ENCODE data around the gene LPIN2. TPM values are rescaled to one million over a fixed set of nuclear protein-coding genes. Genes with fewer than 3 reads are reported as not detected.

The LPIN2 gene
- total RNA-seq, 2 donors from 2014 or later, result 75.8 to 84.8 TPM

DNA sequence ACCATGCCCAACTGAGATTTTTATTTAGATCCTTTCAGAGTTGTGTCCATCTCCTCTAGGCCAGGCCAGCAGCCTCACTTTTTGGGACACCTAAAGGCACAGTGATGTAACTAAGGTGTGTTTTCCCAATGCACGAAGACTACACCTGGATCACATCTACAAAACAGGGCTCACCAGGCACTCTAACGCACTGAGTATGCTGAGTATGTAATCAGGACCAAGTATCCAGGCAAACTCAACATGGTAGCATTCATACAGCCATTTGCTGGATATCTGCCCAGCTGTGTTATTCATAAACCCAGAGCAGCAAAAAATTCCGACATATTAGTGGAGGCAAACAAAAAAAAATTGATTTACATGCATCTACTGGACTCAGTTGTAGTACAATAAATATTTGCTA, 33.8 kb downstream of the LPIN2 start:
- Mint-ChIP-seq H3K4me3 (peak overlapping the region; percentile 93), H3K36me3 (ENCODE audit: low read depth) (peaks cover 4% of the 10 kb centered on the region)
- no peak for ATAC-seq

DNA sequence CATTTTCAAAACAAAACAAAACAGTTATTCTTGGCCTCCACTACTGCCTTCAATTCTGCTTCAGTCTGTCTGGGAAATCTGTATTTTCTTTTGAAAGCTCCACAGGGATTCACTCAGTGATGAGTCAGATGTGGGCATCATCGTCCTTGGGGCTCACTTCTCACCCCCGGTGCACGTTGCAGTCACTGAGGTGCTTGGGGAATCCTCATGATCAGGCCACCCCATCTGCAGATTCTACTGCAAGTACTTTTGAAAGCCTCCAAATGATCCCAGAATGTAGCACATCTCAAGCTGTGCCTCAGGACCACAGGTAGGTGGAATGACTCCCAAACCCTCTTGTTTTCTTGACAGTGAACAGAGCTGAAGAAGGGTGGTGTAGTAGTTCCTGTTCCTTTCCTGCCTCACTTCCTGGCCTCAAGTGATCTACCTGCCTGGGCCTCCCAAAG, 34.3 kb downstream of the LPIN2 start:
- H3K36me3 Mint-ChIP-seq (ENCODE audit: low read depth), result peaks cover 4% of the 10 kb centered on the region
- ATAC-seq, result peak; percentile 25
- peak in 1 of 3 donors; percentile 35 for DNase-seq
- H3K27ac Mint-ChIP-seq, result peak overlapping the region; percentile 99
- peaks cover 60% of the 10 kb centered on the region for H3K4me1 Mint-ChIP-seq
- no peaks in the 10 kb centered on the region for H3K9me3 ChIP-seq (ENCODE audit: control insufficient read depth, low read length, poor library complexity, severe bottlenecking)
- no peaks in the 10 kb centered on the region for H3K27me3 Mint-ChIP-seq
- H3K4me3 Mint-ChIP-seq, result peak overlapping the region; percentile 93

More for the DNA sequence above, 33.8 kb downstream of the LPIN2 start:
- no peaks in the 10 kb centered on the region for H3K27me3 Mint-ChIP-seq
- H3K9me3 ChIP-seq (ENCODE audit: control insufficient read depth, low read length, poor library complexity, severe bottlenecking), result no peaks in the 10 kb centered on the region
- peak overlapping the region; percentile 99 for H3K27ac Mint-ChIP-seq
- H3K4me1 Mint-ChIP-seq, result peaks cover 57% of the 10 kb centered on the region
- DNase-seq, result no peak

DNA sequence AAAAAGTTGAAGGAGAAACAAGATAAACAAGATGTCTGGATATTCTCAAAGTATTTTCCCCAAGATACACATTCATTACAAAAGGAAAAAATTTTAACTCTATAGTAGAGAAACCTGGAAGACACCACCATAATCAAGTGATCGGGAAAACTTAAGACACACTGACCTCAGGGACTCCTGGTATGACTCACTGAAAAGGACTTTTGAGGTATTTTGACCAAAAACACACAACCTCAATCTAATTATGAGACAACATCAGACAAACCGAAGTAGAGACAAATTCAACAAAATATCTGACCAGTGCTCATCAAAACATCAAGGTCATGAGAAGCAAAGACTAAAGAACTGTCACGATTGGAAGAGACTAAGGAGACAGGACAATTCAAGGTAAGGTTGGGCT, 34.7 kb downstream of the LPIN2 start:
- H3K36me3 Mint-ChIP-seq (ENCODE audit: low read depth), result peaks cover 4% of the 10 kb centered on the region
- peak overlapping the region; percentile 99 for H3K27ac Mint-ChIP-seq
- DNase-seq (no peak), ATAC-seq (no peak)
- peaks cover 62% of the 10 kb centered on the region for H3K4me1 Mint-ChIP-seq
- H3K27me3 Mint-ChIP-seq, result no peaks in the 10 kb centered on the region
- H3K9me3 ChIP-seq (ENCODE audit: control insufficient read depth, low read length, poor library complexity, severe bottlenecking), result no peaks in the 10 kb centered on the region
- peak overlapping the region; percentile 93 for H3K4me3 Mint-ChIP-seq

DNA sequence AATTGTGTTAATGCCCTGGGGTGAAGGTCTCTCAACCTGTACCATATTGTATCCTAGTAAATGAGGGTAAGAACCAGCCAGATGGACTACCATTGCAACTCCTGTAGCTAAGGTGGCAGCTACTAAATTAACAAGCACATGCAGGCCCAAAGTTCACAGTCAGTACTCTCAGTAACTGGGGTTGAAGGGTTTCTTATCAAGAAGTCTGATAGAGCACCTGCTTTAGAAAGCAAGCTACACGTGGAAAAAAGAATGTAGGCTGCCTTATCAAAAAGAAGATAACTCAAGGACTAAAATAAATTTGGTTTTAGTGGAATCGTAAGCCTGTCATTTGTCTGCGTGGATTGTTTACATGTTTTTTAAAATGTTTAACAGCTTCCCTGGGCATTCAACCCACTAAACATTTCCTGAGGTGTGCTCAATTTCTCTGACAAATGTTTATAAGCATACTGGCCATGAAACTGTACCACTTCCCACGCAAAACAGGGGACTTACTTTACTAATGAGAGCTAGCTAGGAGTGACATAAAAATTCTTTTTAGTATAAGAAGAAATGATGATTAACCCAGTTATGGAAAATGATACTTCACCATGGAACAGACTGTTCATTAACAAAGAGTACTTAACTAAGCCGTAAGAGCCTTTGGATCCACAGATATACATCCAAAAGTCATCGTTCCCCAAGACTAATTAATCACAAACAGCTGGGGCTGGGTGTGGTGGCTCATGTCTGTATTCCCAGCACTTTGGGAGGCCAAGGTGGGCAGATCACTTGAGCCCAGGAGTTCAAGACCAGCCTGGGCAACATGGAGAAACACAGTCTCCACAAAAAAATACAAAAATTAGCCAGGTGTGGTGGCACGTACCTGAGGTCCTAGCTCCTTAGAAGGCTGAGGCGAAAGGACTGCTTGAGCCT, 36.5 kb downstream of the LPIN2 start:
- peak overlapping the region; percentile 93 for H3K4me3 Mint-ChIP-seq
- ATAC-seq (no peak), DNase-seq (no peak)
- peaks cover 4% of the 10 kb centered on the region for H3K36me3 Mint-ChIP-seq (ENCODE audit: low read depth)
- H3K27me3 Mint-ChIP-seq, result no peaks in the 10 kb centered on the region
- peak overlapping the region; percentile 99 for H3K27ac Mint-ChIP-seq
- H3K9me3 ChIP-seq (ENCODE audit: control insufficient read depth, low read length, poor library complexity, severe bottlenecking), result no peaks in the 10 kb centered on the region
- H3K4me1 Mint-ChIP-seq, result peaks cover 66% of the 10 kb centered on the region

DNA sequence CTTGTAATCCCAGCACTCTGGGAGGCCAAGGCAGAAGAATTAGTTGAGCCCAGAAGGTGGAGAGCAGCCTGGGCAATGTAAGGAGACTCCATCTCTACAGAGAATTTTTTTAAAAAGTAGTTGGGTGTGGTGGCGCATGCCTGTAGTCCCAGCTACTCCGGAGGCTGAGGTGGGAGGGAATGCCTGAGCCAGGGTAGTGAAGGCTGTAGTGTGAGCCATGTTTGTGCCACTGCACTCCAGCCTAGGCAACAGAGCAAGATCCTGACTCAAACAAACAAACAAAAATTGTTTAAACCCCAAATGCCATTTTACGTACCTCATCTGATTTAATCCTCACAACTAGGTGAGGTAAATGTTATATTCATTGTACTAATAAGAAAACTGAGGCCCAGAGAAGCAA, 38.2 kb downstream of the LPIN2 start:
- no peak for ATAC-seq
- DNase-seq, result no peak
- Mint-ChIP-seq H3K4me3 (no peak overlapping the region), H3K4me1 (peaks cover 73% of the 10 kb centered on the region), H3K36me3 (ENCODE audit: low read depth) (peaks cover 10% of the 10 kb centered on the region), H3K27ac (peak overlapping the region; percentile 99), H3K27me3 (no peaks in the 10 kb centered on the region)
- no peaks in the 10 kb centered on the region for H3K9me3 ChIP-seq (ENCODE audit: control insufficient read depth, low read length, poor library complexity, severe bottlenecking)

DNA sequence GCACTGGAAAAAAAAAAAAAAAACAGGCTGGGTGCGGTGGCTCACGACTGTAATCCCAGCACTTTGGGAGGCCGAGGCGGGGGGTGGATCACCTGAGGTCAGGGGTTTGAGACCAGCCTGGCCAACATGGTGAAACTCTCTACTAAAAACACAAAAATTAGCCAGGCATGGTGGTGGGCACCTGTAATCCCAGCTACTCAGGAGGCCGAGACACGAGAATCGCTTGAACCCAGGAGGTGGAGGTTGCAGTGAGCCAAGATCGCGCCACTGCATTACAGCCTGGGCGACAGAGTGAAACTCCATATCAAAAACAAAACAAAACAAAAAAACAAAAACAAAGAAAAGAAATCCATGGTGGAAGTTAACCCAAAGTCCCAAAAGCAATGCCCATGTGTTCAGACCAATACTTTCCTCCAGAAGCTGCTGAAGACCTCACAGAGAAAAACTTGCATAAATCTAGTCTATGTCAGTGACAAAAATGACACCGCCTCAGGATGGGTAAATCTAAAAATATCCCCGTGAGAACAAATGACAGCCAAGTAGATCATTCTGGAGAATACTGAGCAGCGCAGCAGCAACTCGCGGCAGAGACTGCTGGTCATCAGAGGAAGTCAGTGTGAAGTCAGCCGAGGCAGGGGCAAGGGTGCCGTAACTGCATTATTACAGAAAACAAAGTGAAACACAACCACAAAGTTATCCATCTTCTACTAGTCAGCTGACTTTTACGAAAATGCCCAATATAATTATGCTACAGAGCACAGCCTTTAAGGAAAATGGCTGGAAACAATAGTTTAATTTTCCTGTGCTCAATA, 41.0 kb downstream of the LPIN2 start:
- H3K4me1 Mint-ChIP-seq, result peaks cover 74% of the 10 kb centered on the region
- peak overlapping the region; percentile 91 for H3K4me3 Mint-ChIP-seq
- H3K27ac Mint-ChIP-seq, result peak overlapping the region; percentile 99
- ATAC-seq (peak; percentile 70), DNase-seq (peak in 2 of 3 donors; percentile 46 to 47)
- peaks cover 7% of the 10 kb centered on the region for H3K36me3 Mint-ChIP-seq (ENCODE audit: low read depth)
- no peaks in the 10 kb centered on the region for H3K27me3 Mint-ChIP-seq
- H3K9me3 ChIP-seq (ENCODE audit: control insufficient read depth, low read length, poor library complexity, severe bottlenecking), result no peaks in the 10 kb centered on the region

DNA sequence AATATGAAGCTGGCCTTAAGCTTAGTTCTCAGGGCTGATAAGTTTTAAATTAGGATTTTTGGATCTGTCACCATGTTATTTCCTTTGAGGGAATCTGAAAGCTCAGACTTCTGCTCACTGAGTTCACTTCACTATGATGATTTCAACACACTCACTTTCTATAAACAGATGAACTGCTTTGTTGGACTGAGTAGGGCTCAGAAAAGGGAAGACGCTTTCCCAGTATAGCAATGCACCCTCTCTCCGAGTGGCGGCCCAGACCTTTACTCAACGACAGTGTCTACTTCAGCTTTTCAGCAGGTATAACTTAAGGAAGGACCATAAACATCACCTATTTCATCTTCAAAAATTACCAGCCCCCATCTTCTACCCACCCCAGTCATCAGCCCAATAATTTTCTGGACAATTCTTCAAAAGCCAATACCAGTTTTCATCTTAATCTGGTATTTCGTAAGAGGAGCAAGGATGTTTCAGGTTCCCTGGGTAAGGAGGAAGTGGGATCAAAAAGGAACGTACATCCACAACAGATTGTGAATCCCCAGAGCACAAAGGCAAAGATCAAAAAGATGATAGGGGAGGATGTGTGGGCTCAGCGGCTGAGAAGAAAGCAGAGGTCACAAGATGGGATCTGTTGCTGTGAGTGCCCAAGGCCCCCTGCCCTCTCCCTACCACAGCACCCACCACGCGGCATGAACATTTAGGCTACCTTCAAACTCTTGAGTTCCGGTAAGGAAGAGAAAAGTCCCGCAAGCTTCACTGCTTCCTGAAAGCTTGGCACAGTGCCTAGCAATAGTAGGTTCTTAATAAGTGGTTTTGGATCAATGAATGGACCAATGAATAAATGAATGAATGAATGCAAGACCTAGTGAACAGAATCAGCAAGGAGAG, 41.9 kb downstream of the LPIN2 start:
- no peaks in the 10 kb centered on the region for H3K9me3 ChIP-seq (ENCODE audit: control insufficient read depth, low read length, poor library complexity, severe bottlenecking)
- ATAC-seq (peak; percentile 63), DNase-seq (peak in 2 of 3 donors; percentile 36 to 52)
- peak overlapping the region; percentile 99 for H3K27ac Mint-ChIP-seq
- H3K4me3 Mint-ChIP-seq, result peak overlapping the region; percentile 91
- H3K36me3 Mint-ChIP-seq (ENCODE audit: low read depth), result peaks cover 7% of the 10 kb centered on the region
- no peaks in the 10 kb centered on the region for H3K27me3 Mint-ChIP-seq
- peaks cover 76% of the 10 kb centered on the region for H3K4me1 Mint-ChIP-seq

DNA sequence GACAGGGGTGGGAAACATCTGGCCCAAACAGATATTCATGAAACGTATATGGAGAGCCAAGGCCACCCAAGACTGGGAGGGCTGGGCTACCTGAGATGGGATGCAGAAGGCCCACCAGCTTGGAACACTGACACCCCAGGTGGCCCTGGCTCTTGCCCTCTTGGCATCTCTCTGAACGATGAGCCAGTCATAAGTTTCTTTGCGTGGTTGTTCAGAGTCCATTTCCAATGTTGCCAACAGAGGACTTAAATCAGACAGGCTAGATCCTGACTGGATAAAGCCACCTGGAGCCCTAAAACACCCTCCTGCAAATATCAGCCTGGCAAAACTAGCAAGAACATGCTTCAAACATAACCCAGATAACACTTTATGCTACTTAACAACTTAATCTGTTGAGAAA, 42.6 kb downstream of the LPIN2 start:
- H3K9me3 ChIP-seq (ENCODE audit: control insufficient read depth, low read length, poor library complexity, severe bottlenecking), result no peaks in the 10 kb centered on the region
- peaks cover 7% of the 10 kb centered on the region for H3K36me3 Mint-ChIP-seq (ENCODE audit: low read depth)
- peak overlapping the region; percentile 91 for H3K4me3 Mint-ChIP-seq
- peaks cover 75% of the 10 kb centered on the region for H3K4me1 Mint-ChIP-seq
- peak overlapping the region; percentile 99 for H3K27ac Mint-ChIP-seq
- H3K27me3 Mint-ChIP-seq, result no peaks in the 10 kb centered on the region
- DNase-seq (no peak), ATAC-seq (no peak)

DNA sequence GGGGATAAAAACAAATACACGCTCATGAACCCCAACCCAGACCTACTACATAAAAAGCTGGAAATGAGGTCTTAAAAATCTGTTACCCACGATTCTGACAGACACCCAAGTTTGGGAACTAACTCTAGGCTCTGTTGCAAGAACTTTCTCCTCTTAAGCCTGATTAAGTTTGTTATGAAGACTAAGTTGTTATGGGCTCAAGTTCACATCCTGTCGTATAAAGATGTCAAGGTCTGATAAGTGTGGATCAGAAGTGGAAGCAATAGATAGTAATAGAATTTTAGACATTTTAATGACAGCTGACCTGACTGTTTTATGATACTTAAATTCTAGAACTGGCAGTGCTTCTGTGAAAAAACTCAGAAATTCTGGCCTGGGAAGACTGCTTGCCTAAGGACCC, 43.2 kb downstream of the LPIN2 start:
- H3K27ac Mint-ChIP-seq, result peak overlapping the region; percentile 99
- H3K36me3 Mint-ChIP-seq (ENCODE audit: low read depth), result peaks cover 7% of the 10 kb centered on the region
- ATAC-seq (no peak), DNase-seq (no peak)
- no peaks in the 10 kb centered on the region for H3K27me3 Mint-ChIP-seq
- H3K4me3 Mint-ChIP-seq, result peak overlapping the region; percentile 91
- H3K9me3 ChIP-seq (ENCODE audit: control insufficient read depth, low read length, poor library complexity, severe bottlenecking), result no peaks in the 10 kb centered on the region
- peaks cover 75% of the 10 kb centered on the region for H3K4me1 Mint-ChIP-seq

DNA sequence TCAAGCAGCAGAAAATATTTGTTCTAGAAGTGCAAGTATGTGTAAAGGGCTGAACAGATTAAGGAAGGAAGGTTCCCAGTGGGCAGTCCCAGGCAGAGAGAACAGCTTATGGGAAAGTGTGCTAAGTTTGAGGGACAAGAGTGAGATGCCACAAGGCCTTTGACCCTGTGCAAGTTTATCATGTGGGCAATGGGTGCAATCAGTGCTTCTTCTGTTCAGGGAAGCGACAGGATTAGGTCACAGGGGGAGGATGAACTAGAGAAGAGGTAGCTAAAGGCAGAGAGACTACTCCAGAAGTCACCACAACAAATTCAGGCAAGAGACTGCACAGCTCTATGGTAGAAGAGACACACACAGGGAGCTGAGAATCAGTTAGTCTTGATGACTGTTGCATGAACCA, 44.3 kb downstream of the LPIN2 start:
- peak; percentile 3 for ATAC-seq
- Mint-ChIP-seq H3K4me3 (peak overlapping the region; percentile 71), H3K36me3 (ENCODE audit: low read depth) (peaks cover 7% of the 10 kb centered on the region), H3K27me3 (no peaks in the 10 kb centered on the region), H3K4me1 (peaks cover 72% of the 10 kb centered on the region), H3K27ac (peak overlapping the region; percentile 99)
- no peaks in the 10 kb centered on the region for H3K9me3 ChIP-seq (ENCODE audit: control insufficient read depth, low read length, poor library complexity, severe bottlenecking)
- no peak for DNase-seq

DNA sequence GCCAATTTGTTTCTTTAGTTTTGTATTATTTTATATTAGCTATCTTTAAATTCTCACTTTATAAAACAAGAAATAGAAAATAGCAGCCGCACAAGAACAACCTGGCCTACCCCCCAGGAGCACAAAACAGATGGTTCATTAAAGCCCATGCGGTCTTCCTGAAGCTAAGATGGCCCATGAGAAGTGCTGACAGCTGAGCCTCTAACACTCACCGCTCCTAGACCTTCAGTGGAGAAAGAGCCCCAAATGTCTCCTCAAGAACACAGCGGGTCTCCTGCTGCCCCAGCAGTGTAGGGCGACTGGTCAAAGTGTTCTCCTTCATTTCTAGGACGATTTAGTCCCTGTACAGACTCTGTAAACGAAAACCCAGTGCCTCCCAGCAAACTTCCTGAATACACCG, 45.1 kb downstream of the LPIN2 start:
- DNase-seq (no peak), ATAC-seq (no peak)
- Mint-ChIP-seq H3K27ac (peak overlapping the region; percentile 99), H3K36me3 (ENCODE audit: low read depth) (peaks cover 7% of the 10 kb centered on the region), H3K27me3 (no peaks in the 10 kb centered on the region), H3K4me3 (peak overlapping the region; percentile 71), H3K4me1 (peaks cover 75% of the 10 kb centered on the region)
- H3K9me3 ChIP-seq (ENCODE audit: control insufficient read depth, low read length, poor library complexity, severe bottlenecking), result no peaks in the 10 kb centered on the region

DNA sequence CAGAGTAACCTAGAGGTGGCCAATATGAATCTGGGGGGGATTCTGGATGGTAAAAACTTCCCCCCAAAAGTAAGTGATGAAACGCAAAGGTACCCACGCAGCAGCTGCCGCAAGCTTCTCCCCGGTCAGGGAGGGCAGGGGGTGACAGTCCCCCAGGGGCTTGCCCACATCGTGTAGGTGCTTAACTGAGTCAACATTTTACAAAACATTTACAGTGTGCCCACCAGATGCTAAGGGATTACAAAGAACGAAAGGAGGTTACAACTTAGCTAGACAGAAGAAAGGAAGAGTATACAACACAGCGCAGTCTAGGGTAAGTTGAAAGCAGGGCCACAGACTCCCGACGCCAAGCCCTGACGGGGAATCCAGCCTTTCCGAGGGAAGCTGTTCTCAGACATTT, 45.6 kb downstream of the LPIN2 start:
- ATAC-seq (no peak), DNase-seq (no peak)
- Mint-ChIP-seq H3K4me3 (peak overlapping the region; percentile 75), H3K27me3 (no peaks in the 10 kb centered on the region), H3K4me1 (peaks cover 71% of the 10 kb centered on the region), H3K36me3 (ENCODE audit: low read depth) (peaks cover 7% of the 10 kb centered on the region), H3K27ac (peak overlapping the region; percentile 99)
- no peaks in the 10 kb centered on the region for H3K9me3 ChIP-seq (ENCODE audit: control insufficient read depth, low read length, poor library complexity, severe bottlenecking)
